DOHH2 (cell line): ENCODE results near the gene ITGB8.

Experiments used
- CTCF ChIP-seq: fragments of 200-600 bp; sonication (generic); IDR thresholded peaks from one replicate; pipeline ENCODE4 v1.5.1; 2014; ENCODE audit warnings: antibody characterized with exemption, mild to moderate bottlenecking, low read depth, low read length; ENCODE audit not compliant: poor library complexity, severe bottlenecking
- EZH2phosphoT487 ChIP-seq: fragments of 200-600 bp; sonication (generic); IDR thresholded peaks from 2 replicates; pipeline ENCODE4 v1.6.1; 2017; ENCODE audit warnings: borderline replicate concordance, mild to moderate bottlenecking, antibody characterized with exemption, low read length, moderate library complexity, mixed read lengths

GRCh38 chr7:20311743-20312042 lies 19.0 kb upstream of the ITGB8 start:
- no peak for TF ChIP-seq CTCF
- no peak for TF ChIP-seq EZH2phosphoT487
